HCT116 (cell line): ENCODE results near the gene STK25. TPM values are rescaled to one million over a fixed set of nuclear protein-coding genes. Genes with fewer than 3 reads are reported as not detected.

Experiments
- ATAC-seq: fragments of 200-7000 bp; cut with Tn5 transposase; 2 replicates; pipeline ENCODE4 v1.9.1; 2020; ENCODE audit warnings: mild to moderate bottlenecking, moderate library complexity
- BruUV-seq: library from RNA; stranded (reverse); fragments of 400-500 nt; replicated peaks from 2 replicates; lab custom pipeline; 2021; lab: Mats Ljungman, UMichigan
- CTCF ChIA-PET: fragments of 300-600 bp; sonication (Branson Sonifier 250); formaldehyde crosslinking; loops from one replicate; lab custom pipeline; 2021; ENCODE audit warnings: antibody characterized with exemption; lab: Charles Lee
- POLR2A ChIA-PET: fragments of 300-600, 350-600 bp; sonication (Branson Sonifier 250); formaldehyde crosslinking; loops from one replicate; lab custom pipeline; 2021; ENCODE audit warnings: antibody characterized with exemption; lab: Charles Lee
- RAD21 ChIA-PET, 2 experiments: fragments of 300-600 bp; sonication (Branson Sonifier 250); formaldehyde crosslinking; loops; one replicate each; lab custom pipeline; 2023; ENCODE audit warnings: low total read pairs in 2 of 2; ENCODE audit not compliant: uncharacterized antibody in 2 of 2, unreplicated experiment in 2 of 2, low non-redundant PET in 1 of 2; lab: Charles Lee
- DNase-seq: peaks from one replicate; pipeline ENCODE4 v3.0.0-alpha.2; 2010; ENCODE audit warnings: low read depth, low spot score
- H2AFZ ChIP-seq: fragments of 200-600 bp; shearing (Covaris generic), sonication (generic); 2 replicates; pipeline ENCODE4 v1.6.1; 2017; ENCODE audit warnings: low read depth, mixed run types, mixed read lengths, antibody characterized with exemption, low read length; ENCODE audit not compliant: poor library complexity, severe bottlenecking
- H3K27ac ChIP-seq: 2 replicates; pipeline ENCODE4 v1.5.1; 2012; ENCODE audit warnings: low read depth, low read length
- H3K27me3 ChIP-seq: fragments of 200-600 bp; sonication (generic); 2 replicates; pipeline ENCODE4 v1.6.1; 2016; ENCODE audit warnings: mixed run types, low read length, mixed read lengths; ENCODE audit not compliant: insufficient read depth
- H3K36me3 ChIP-seq, 2 experiments: fragments of 200-500 bp in 1 of 2; fragments of 200-600 bp in 1 of 2; sonication (Bioruptor generic) in 1 of 2; sonication (generic) in 1 of 2; 2 replicates each; pipeline versions ENCODE4 v1.5.1 to v1.6.1; 2014 to 2016; ENCODE audit warnings: low read length in 2 of 2, inconsistent platforms in 1 of 2, mixed read lengths in 1 of 2, mixed run types in 1 of 2; ENCODE audit not compliant: insufficient read depth in 2 of 2, control insufficient read depth in 1 of 2
- H3K4me1 ChIP-seq, 2 experiments: fragments of 200-600 bp in 1 of 2; sonication (generic) in 1 of 2; 2 replicates each; pipeline versions ENCODE4 v1.5.1 to v1.6.1; 2012 to 2017; ENCODE audit warnings: low read length in 2 of 2, inconsistent platforms in 1 of 2, mild to moderate bottlenecking in 1 of 2, mixed read lengths in 1 of 2, mixed run types in 1 of 2, moderate library complexity in 1 of 2; ENCODE audit not compliant: insufficient read depth in 2 of 2, control insufficient read depth in 1 of 2
- H3K4me2 ChIP-seq: fragments of 200-600 bp; sonication (generic); 2 replicates; pipeline ENCODE4 v1.6.1; 2017; ENCODE audit warnings: mixed run types, low read length, mixed read lengths
- H3K4me3 ChIP-seq, 2 experiments: fragments of 200-600 bp in 1 of 2; sonication (generic) in 1 of 2; replicated peaks in 1 of 2; 2 replicates each; pipeline ENCODE4 v1.5.1; 2011 to 2016; ENCODE audit warnings: low read length in 2 of 2, control low read depth in 1 of 2, low read depth in 1 of 2, mild to moderate bottlenecking in 1 of 2, mixed read lengths in 1 of 2, mixed run types in 1 of 2
- H3K79me2 ChIP-seq: fragments of 200-600 bp; sonication (generic); 2 replicates; pipeline ENCODE4 v1.6.1; 2017; ENCODE audit warnings: mild to moderate bottlenecking, mixed run types, low read length, moderate library complexity, mixed read lengths; ENCODE audit not compliant: insufficient read depth
- H3K9ac ChIP-seq: fragments of 200-600 bp; sonication (generic); 2 replicates; pipeline ENCODE4 v1.6.1; 2016; ENCODE audit warnings: low read length, mixed read lengths
- H3K9me2 ChIP-seq: fragments of 200-600 bp; sonication (generic), shearing (Covaris generic); 2 replicates; pipeline ENCODE4 v1.6.1; 2017; ENCODE audit warnings: mixed run types, mild to moderate bottlenecking, moderate library complexity; ENCODE audit not compliant: insufficient read depth
- H3K9me3 ChIP-seq, 2 experiments: fragments of 200-500 bp in 1 of 2; fragments of 200-600 bp in 1 of 2; sonication (Bioruptor generic) in 1 of 2; sonication (generic) in 1 of 2; 2 replicates each; pipeline ENCODE4 v1.6.1; 2014 to 2017; ENCODE audit warnings: low read length in 2 of 2, mixed read lengths in 2 of 2, inconsistent platforms in 1 of 2, low read depth in 1 of 2, mild to moderate bottlenecking in 1 of 2, mixed run types in 1 of 2, moderate library complexity in 1 of 2; ENCODE audit not compliant: control insufficient read depth in 1 of 2, insufficient read depth in 1 of 2
- H4K20me1 ChIP-seq: fragments of 200-600 bp; sonication (generic), shearing (Covaris generic); 2 replicates; pipeline ENCODE4 v1.6.1; 2017; ENCODE audit warnings: mixed run types, mild to moderate bottlenecking, moderate library complexity; ENCODE audit not compliant: insufficient read depth
- ATF3 ChIP-seq: IDR thresholded peaks from 2 replicates; pipeline ENCODE4 v1.6.1; 2012
- CBX3 ChIP-seq: IDR thresholded peaks from 2 replicates; pipeline ENCODE4 v1.6.1; 2012; ENCODE audit warnings: low read depth
- CEBPB ChIP-seq: IDR thresholded peaks from 2 replicates; pipeline ENCODE4 v1.6.1; 2012; ENCODE audit warnings: low read depth
- ELF1 ChIP-seq: IDR thresholded peaks from 2 replicates; pipeline ENCODE4 v1.6.1; 2012; ENCODE audit warnings: low read depth, borderline replicate concordance
- EZH2phosphoT487 ChIP-seq: fragments of 200-600 bp; IDR thresholded peaks from 2 replicates; pipeline ENCODE4 v1.6.1; 2018; ENCODE audit warnings: antibody characterized with exemption, borderline replicate concordance
- MAX ChIP-seq: IDR thresholded peaks from 2 replicates; pipeline ENCODE4 v1.6.1; 2012
- POLR2A ChIP-seq: IDR thresholded peaks from 2 replicates; pipeline ENCODE4 v1.7.0; 2011; ENCODE audit warnings: borderline replicate concordance; ENCODE audit not compliant: insufficient read depth, insufficient read length; ENCODE audit errors: extremely low read depth
- POLR2AphosphoS5 ChIP-seq: IDR thresholded peaks from 2 replicates; pipeline ENCODE4 v1.6.1; 2011; ENCODE audit warnings: mild to moderate bottlenecking, low read depth, low read length, moderate library complexity
- RAD21 ChIP-seq: IDR thresholded peaks from 2 replicates; pipeline ENCODE4 v1.6.1; 2012; ENCODE audit warnings: low read depth, mild to moderate bottlenecking
- SP1 ChIP-seq: IDR thresholded peaks from 2 replicates; pipeline ENCODE4 v1.6.1; 2012; ENCODE audit warnings: low read depth
- ZFX ChIP-seq: fragments of 450-650 bp; IDR thresholded peaks from 2 replicates; pipeline ENCODE4 v1.6.1; 2017
- ZNF274 ChIP-seq: fragments of 200-500 bp; sonication (Bioruptor generic); IDR thresholded peaks from 2 replicates; pipeline ENCODE4 v1.6.1; 2014; ENCODE audit warnings: mild to moderate bottlenecking, low read depth, low read length, inconsistent platforms
- intact Hi-C: fragments of 100-400 bp; cut with micrococcal nuclease; formaldehyde crosslinking; loops from 2 replicates; pipeline ENCODE4 v1.10.0; 2022
- total RNA-seq: library from RNA; stranded (reverse); gene quantifications from one replicate; pipeline ENCODE4 v1.2.1, GENCODE V29; 2021; ENCODE audit not compliant: unreplicated experiment
- TF ChIP-seq, protein P1 (sequence below): IDR thresholded peaks from 2 replicates; pipeline ENCODE4 v1.6.1; 2011; ENCODE audit warnings: mild to moderate bottlenecking, low read length, moderate library complexity; ENCODE audit not compliant: insufficient replicate concordance; ENCODE audit errors: extremely low read depth

The STK25 gene
- total RNA-seq, 1 experiment from 2014 or later: 160 TPM

DNA sequence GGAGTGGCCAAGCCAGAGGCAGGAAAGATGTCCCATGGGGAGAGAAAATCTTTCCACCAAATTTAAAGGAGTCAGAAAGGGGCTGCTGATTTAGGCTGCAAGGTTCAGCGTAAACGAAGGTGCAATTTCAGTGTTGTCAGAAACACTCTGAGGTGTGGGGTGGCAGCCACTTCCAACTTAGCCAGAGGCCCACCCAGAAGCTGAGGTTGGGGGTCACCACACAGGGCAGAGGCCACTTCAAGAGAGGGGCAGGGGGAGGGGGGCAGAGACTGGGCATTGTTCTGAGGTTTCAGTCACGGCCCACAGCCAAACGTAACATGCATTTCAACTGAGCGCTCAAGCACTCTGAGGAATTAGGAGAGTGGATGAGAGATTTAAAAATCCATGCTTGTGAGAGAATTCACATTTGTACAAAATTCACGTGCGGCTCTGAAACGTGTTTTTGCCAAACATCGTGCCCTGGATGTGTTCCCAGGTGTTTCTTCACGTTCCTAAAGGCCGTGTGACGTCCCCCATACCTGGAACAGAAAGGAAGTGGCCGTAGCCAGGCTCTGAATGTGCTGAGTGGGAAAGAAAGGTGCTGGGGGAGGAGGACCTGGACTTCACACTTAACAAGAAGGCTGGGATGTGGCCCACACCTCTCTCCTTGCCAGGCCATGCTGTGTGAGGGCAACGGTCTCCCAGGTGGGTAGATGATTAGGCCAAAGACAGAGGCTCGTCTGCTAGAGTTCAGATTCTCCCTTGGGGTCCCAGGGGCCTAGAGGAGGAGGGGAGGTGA lies 30.6 kb upstream of the STK25 start:
- no peak for DNase-seq
- no peaks in the 10 kb centered on the region for H3K27me3 ChIP-seq
- no peak overlapping the region for H3K27ac ChIP-seq
- H4K20me1 ChIP-seq: no peaks in the 10 kb centered on the region
- RAD21 ChIA-PET: no interaction called here
- TF ChIP-seq POLR2AphosphoS5 (no peak), EZH2phosphoT487 (no peak), ZFX (no peak), POLR2A (no peak), MAX (no peak), CBX3 (no peak), CEBPB (no peak)
- CTCF ChIA-PET: no interaction called here
- no peak overlapping the region for H2AFZ ChIP-seq
- no peak for ATAC-seq
- BruUV-seq: no TSS peak
- no peak overlapping the region for H3K4me3 ChIP-seq
- H3K36me3 ChIP-seq: no peaks in the 10 kb centered on the region
- no peaks in the 10 kb centered on the region for H3K79me2 ChIP-seq
- H3K4me1 ChIP-seq: peaks cover 7 to 19% of the 10 kb centered on the region in 2 experiments
- no peak overlapping the region for H3K9ac ChIP-seq
- no peak overlapping the region for H3K4me2 ChIP-seq
- POLR2A ChIA-PET: no interaction called here
- no peaks in the 10 kb centered on the region for H3K9me2 ChIP-seq
- no peaks in the 10 kb centered on the region for H3K9me3 ChIP-seq
- intact Hi-C loops: no loop called here

GRCh38 chr2:241535871-241536655 lies 27.7 kb upstream of the STK25 start:
- no peaks in the 10 kb centered on the region for H3K9me2 ChIP-seq
- no peaks in the 10 kb centered on the region for H3K27me3 ChIP-seq
- RAD21 ChIA-PET: no interaction called here
- intact Hi-C loops: no loop called here
- H3K4me2 ChIP-seq: no peak overlapping the region
- CTCF ChIA-PET: no interaction called here
- no peak for DNase-seq
- no peaks in the 10 kb centered on the region for H3K36me3 ChIP-seq
- H3K4me3 ChIP-seq: no peak overlapping the region
- H3K4me1 ChIP-seq: peaks cover 7 to 11% of the 10 kb centered on the region in 2 experiments
- no peak overlapping the region for H3K9ac ChIP-seq
- BruUV-seq: no TSS peak
- POLR2A ChIA-PET: no interaction called here
- H3K79me2 ChIP-seq: no peaks in the 10 kb centered on the region
- H2AFZ ChIP-seq: no peak overlapping the region
- H3K27ac ChIP-seq: no peak overlapping the region
- H3K9me3 ChIP-seq: no peaks in the 10 kb centered on the region
- ATAC-seq: no peak
- H4K20me1 ChIP-seq: no peaks in the 10 kb centered on the region
- TF ChIP-seq RAD21 (no peak), SP1 (no peak), CEBPB (no peak), POLR2A (no peak), ATF3 (no peak), ZNF274 (no peak), ELF1 (no peak), MAX (no peak)
- TF ChIP-seq, protein P1, sequence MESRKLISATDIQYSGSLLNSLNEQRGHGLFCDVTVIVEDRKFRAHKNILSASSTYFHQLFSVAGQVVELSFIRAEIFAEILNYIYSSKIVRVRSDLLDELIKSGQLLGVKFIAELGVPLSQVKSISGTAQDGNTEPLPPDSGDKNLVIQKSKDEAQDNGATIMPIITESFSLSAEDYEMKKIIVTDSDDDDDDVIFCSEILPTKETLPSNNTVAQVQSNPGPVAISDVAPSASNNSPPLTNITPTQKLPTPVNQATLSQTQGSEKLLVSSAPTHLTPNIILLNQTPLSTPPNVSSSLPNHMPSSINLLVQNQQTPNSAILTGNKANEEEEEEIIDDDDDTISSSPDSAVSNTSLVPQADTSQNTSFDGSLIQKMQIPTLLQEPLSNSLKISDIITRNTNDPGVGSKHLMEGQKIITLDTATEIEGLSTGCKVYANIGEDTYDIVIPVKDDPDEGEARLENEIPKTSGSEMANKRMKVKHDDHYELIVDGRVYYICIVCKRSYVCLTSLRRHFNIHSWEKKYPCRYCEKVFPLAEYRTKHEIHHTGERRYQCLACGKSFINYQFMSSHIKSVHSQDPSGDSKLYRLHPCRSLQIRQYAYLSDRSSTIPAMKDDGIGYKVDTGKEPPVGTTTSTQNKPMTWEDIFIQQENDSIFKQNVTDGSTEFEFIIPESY: no peak
